ENCODE measurements around the gene TMEM151B.

The TMEM151B gene

GRCh38 chr6:44278774-44279697 lies 8.8 kb downstream of the TMEM151B start:
- no peak for DNase-seq (ENCODE audit: low spot score)

- DNase-seq (ENCODE audit: low spot score) = no peak
Measured at GRCh38 chr6:44284121-44284520, 13.9 kb downstream of the TMEM151B start.

GRCh38 chr6:44284867-44285266 lies 14.6 kb downstream of the TMEM151B start:
- no peak for DNase-seq (ENCODE audit: low spot score)

GRCh38 chr6:44285552-44286284 lies 15.5 kb downstream of the TMEM151B start:
- DNase-seq (ENCODE audit: low spot score) = no peak

GRCh38 chr6:44286285-44286565 lies 16.0 kb downstream of the TMEM151B start:
- no peak for DNase-seq (ENCODE audit: low spot score)

- no peak for DNase-seq (ENCODE audit: low spot score)
Measured at GRCh38 chr6:44286747-44287146, 16.5 kb downstream of the TMEM151B start.

- DNase-seq (ENCODE audit: low spot score) = no peak
Measured at GRCh38 chr6:44289726-44290260, 19.5 kb downstream of the TMEM151B start.

GRCh38 chr6:44291841-44292240 lies 21.6 kb downstream of the TMEM151B start:
- DNase-seq (ENCODE audit: low spot score) = no peak

- no peak for DNase-seq (ENCODE audit: low spot score)
Measured at GRCh38 chr6:44292661-44293365, 22.6 kb downstream of the TMEM151B start.

- DNase-seq (ENCODE audit: low spot score) = no peak
Measured at GRCh38 chr6:44294832-44295791, 24.9 kb downstream of the TMEM151B start.

- peak; percentile 26 for DNase-seq (ENCODE audit: low spot score)
Measured at GRCh38 chr6:44297063-44298038, 27.1 kb downstream of the TMEM151B start.

GRCh38 chr6:44298055-44298803 lies 28.0 kb downstream of the TMEM151B start:
- no peak for DNase-seq (ENCODE audit: low spot score)

- DNase-seq (ENCODE audit: low spot score) = no peak
Measured at GRCh38 chr6:44298864-44299263, 28.6 kb downstream of the TMEM151B start.

- DNase-seq (ENCODE audit: low spot score) = no peak
Measured at GRCh38 chr6:44300292-44300823, 30.1 kb downstream of the TMEM151B start.

- no peak for DNase-seq (ENCODE audit: low spot score)
Measured at GRCh38 chr6:44301106-44301505, 30.9 kb downstream of the TMEM151B start.

GRCh38 chr6:44301782-44302564 lies 31.7 kb downstream of the TMEM151B start:
- no peak for DNase-seq (ENCODE audit: low spot score)

GRCh38 chr6:44302856-44303255 lies 32.6 kb downstream of the TMEM151B start:
- no peak for DNase-seq (ENCODE audit: low spot score)

- DNase-seq (ENCODE audit: low spot score) = no peak
Measured at GRCh38 chr6:44303842-44304241, 33.6 kb downstream of the TMEM151B start.
